HCT116 (cell line): ENCODE results near the gene UPK3BL2.
"Not testable (repeated sequence)": the region's sequence is repeated elsewhere in the genome, so short reads cannot be mapped to it uniquely, and the experiment has no call there.

Experiments used
- CEBPB ChIP-seq: IDR thresholded peaks from 2 replicates; pipeline ENCODE4 v1.6.1; 2012; ENCODE audit warnings: low read depth
- CTCF ChIP-seq, 3 experiments: fragments of 200-600 bp in 1 of 3; sonication (generic) in 1 of 3; IDR thresholded peaks in 2 of 3; conservative IDR thresholded peaks in 1 of 3; 2 replicates each; pipeline ENCODE4 v1.5.1; 2012 to 2017; ENCODE audit warnings: low read depth in 2 of 3, low read length in 2 of 3, antibody characterized with exemption in 1 of 3, borderline replicate concordance in 1 of 3, control low read depth in 1 of 3, mild to moderate bottlenecking in 1 of 3, mixed read lengths in 1 of 3, mixed run types in 1 of 3, moderate library complexity in 1 of 3; ENCODE audit not compliant: insufficient read depth in 1 of 3
- EZH2 ChIP-seq: fragments of 200-600 bp; sonication (generic); IDR thresholded peaks from 2 replicates; pipeline ENCODE4 v1.6.1; 2017; ENCODE audit warnings: antibody characterized with exemption, mixed run types
- EZH2phosphoT487 ChIP-seq: fragments of 200-600 bp; IDR thresholded peaks from 2 replicates; pipeline ENCODE4 v1.6.1; 2018; ENCODE audit warnings: antibody characterized with exemption, borderline replicate concordance
- MAX ChIP-seq: IDR thresholded peaks from 2 replicates; pipeline ENCODE4 v1.6.1; 2012
- POLR2A ChIP-seq: IDR thresholded peaks from 2 replicates; pipeline ENCODE4 v1.7.0; 2011; ENCODE audit warnings: borderline replicate concordance; ENCODE audit not compliant: insufficient read depth, insufficient read length; ENCODE audit errors: extremely low read depth
- POLR2AphosphoS5 ChIP-seq: IDR thresholded peaks from 2 replicates; pipeline ENCODE4 v1.6.1; 2011; ENCODE audit warnings: mild to moderate bottlenecking, low read depth, low read length, moderate library complexity
- RAD21 ChIP-seq: IDR thresholded peaks from 2 replicates; pipeline ENCODE4 v1.6.1; 2012; ENCODE audit warnings: low read depth, mild to moderate bottlenecking
- REST ChIP-seq: IDR thresholded peaks from 2 replicates; pipeline ENCODE4 v1.6.1; 2012; ENCODE audit warnings: low read depth
- SIN3A ChIP-seq: IDR thresholded peaks from 2 replicates; pipeline ENCODE4 v1.6.1; 2012; ENCODE audit warnings: low read depth
- TCF7L2 ChIP-seq: IDR thresholded peaks from 2 replicates; pipeline ENCODE4 v1.7.0; 2011; ENCODE audit warnings: borderline replicate concordance, inconsistent platforms; ENCODE audit not compliant: insufficient read depth, insufficient read length; ENCODE audit errors: extremely low read depth
- YY1 ChIP-seq: IDR thresholded peaks from 2 replicates; pipeline ENCODE4 v1.6.1; 2011; ENCODE audit warnings: low read length, low read depth, moderate library complexity, mild to moderate bottlenecking; ENCODE audit not compliant: insufficient replicate concordance; ENCODE audit errors: extremely low read depth
- ZBTB33 ChIP-seq: IDR thresholded peaks from 2 replicates; pipeline ENCODE4 v1.6.1; 2011; ENCODE audit warnings: mild to moderate bottlenecking, low read length, moderate library complexity; ENCODE audit not compliant: insufficient replicate concordance; ENCODE audit errors: extremely low read depth
- ZFX ChIP-seq: fragments of 450-650 bp; IDR thresholded peaks from 2 replicates; pipeline ENCODE4 v1.6.1; 2017

GRCh38 chr7:102578486-102578885 is 35.0 kb upstream of the UPK3BL2 start:
- TF ChIP-seq POLR2AphosphoS5; CTCF (IDR thresholded peaks at IDR 0.05 in 2 of 3, conservative IDR thresholded peaks at IDR 0.05 in 1 of 3; ENCODE audit: borderline replicate concordance in 1 of 3, insufficient read depth in 1 of 3, low read depth in 2 of 3, low read length in 2 of 3); EZH2phosphoT487; EZH2; SIN3A; REST; POLR2A; ZFX; YY1; RAD21; TCF7L2; MAX; ZBTB33; CEBPB: not testable (repeated sequence)
